Gastrocnemius medialis (tissue), 4 donors: Measurements from ENCODE around the gene IFFO2. TPM values are rescaled to one million over a fixed set of nuclear protein-coding genes. Genes with fewer than 3 reads are reported as not detected.
A peak's percentile ranks its signal among the peaks of the same experiment; 100 is the strongest.

Source experiments
- ATAC-seq, 2 donors: fragments of 150-250 bp; one replicate each; pipeline ENCODE4 v1.9.1; 2016
- DNase-seq, 2 donors: peaks; one replicate each; pipeline ENCODE4 v3.0.0-alpha.2; 2019
- H3K27ac ChIP-seq, 4 donors: fragments of 200-600 bp; sonication (generic); 1 replicate in 1 of 4; 2 replicates in 3 of 4; pipeline ENCODE4 v1.5.1; 2016 to 2018; ENCODE audit warnings: mild to moderate bottlenecking in 2 of 4, moderate library complexity in 1 of 4
- H3K27me3 ChIP-seq, 3 donors: fragments of 200-600 bp; sonication (generic) in 2 of 3; 1 replicate in 1 of 3; 2 replicates in 2 of 3; pipeline versions ENCODE4 v1.5.1 to v1.6.0; 2016 to 2019; ENCODE audit warnings: mild to moderate bottlenecking in 1 of 3, moderate library complexity in 1 of 3
- H3K36me3 ChIP-seq, 2 donors: fragments of 200-600 bp; sonication (generic) in 1 of 2; one replicate each; pipeline ENCODE4 v1.5.1; 2017 to 2018
- H3K4me1 ChIP-seq, 2 donors: fragments of 200-600 bp; sonication (generic) in 1 of 2; one replicate each; pipeline ENCODE4 v1.5.1; 2016 to 2017; ENCODE audit warnings: mild to moderate bottlenecking in 2 of 2
- H3K4me3 ChIP-seq, 4 donors: fragments of 200-600 bp; sonication (generic) in 3 of 4; 1 replicate in 1 of 4; 2 replicates in 3 of 4; pipeline ENCODE4 v1.5.1; 2016 to 2019; ENCODE audit warnings: mild to moderate bottlenecking in 2 of 4
- H3K9me3 ChIP-seq, 3 donors: fragments of 200-600 bp; sonication (generic) in 2 of 3; 1 replicate in 1 of 3; 2 replicates in 2 of 3; pipeline ENCODE4 v1.5.1; 2016 to 2019
- POLR2A ChIP-seq, 2 donors: fragments of 450-650 bp; IDR thresholded peaks; one replicate each; pipeline ENCODE4 v1.6.1; 2017; ENCODE audit warnings: antibody characterized with exemption in 2 of 2, mild to moderate bottlenecking in 2 of 2, moderate library complexity in 2 of 2
- in situ Hi-C, 4 donors: fragments of 200-750 bp; cut with MboI; loops; one replicate each; pipeline versions ENCODE4 v1.15.0 to v1.8.0; 2017; ENCODE audit warnings: low sequenced_read_pairs in 4 of 4
- intact Hi-C: fragments of 100-400 bp; cut with DNase I; formaldehyde crosslinking; loops from one replicate; pipeline ENCODE4 v1.15.1; 2023; ENCODE audit warnings: low total_unique reads
- total RNA-seq, 4 donors: library from RNA; depleted of rRNA; stranded (reverse); fragments of >200 nt; gene quantifications; one replicate each; pipeline versions ENCODE4 v1.1.0 to v1.2.3, GENCODE V29; 2016
- TF ChIP-seq, protein P1 (sequence below), 5 experiments: fragments of 450-650 bp in 3 of 5; fragments of 200-600 bp in 2 of 5; sonication (generic) in 2 of 5; IDR thresholded peaks in 4 of 5; conservative IDR thresholded peaks in 1 of 5; 1 replicate in 4 of 5; 2 replicates in 1 of 5; pipeline ENCODE4 v1.5.1; 2016 to 2019; ENCODE audit warnings: antibody characterized with exemption in 5 of 5, mild to moderate bottlenecking in 3 of 5, moderate library complexity in 3 of 5

IFFO2 gene
- total RNA-seq, 4 donors from 2014 or later: 2.1 to 16.3 (median 5.7) TPM

DNA sequence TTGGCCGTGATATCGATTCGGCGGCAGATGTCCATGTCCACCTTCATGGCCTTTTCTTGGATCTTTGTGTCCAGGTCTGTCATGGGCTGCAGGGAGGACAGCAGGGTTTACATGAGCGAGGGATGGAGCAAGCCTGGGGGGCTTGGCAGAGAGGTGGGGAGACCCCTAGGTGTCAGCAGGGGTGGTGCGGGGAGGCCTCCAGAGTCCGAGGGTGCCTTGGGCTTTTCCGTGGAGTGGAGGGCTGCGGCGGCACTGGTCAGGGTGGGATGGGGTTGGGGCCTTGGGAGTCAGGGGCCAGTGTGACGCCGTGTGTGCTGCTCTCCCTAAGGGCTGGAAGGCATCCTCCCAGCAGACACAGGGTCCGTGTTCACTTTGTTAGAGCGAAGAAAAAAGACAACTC lies 38.1 kb downstream of the IFFO2 start:
- TF ChIP-seq, protein P1, sequence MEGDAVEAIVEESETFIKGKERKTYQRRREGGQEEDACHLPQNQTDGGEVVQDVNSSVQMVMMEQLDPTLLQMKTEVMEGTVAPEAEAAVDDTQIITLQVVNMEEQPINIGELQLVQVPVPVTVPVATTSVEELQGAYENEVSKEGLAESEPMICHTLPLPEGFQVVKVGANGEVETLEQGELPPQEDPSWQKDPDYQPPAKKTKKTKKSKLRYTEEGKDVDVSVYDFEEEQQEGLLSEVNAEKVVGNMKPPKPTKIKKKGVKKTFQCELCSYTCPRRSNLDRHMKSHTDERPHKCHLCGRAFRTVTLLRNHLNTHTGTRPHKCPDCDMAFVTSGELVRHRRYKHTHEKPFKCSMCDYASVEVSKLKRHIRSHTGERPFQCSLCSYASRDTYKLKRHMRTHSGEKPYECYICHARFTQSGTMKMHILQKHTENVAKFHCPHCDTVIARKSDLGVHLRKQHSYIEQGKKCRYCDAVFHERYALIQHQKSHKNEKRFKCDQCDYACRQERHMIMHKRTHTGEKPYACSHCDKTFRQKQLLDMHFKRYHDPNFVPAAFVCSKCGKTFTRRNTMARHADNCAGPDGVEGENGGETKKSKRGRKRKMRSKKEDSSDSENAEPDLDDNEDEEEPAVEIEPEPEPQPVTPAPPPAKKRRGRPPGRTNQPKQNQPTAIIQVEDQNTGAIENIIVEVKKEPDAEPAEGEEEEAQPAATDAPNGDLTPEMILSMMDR (IDR thresholded peaks at IDR 0.05 in 4 of 5, conservative IDR thresholded peaks at IDR 0.05 in 1 of 5): no peak
- no peak for TF ChIP-seq POLR2A (IDR thresholded peaks at IDR 0.05)
- in situ Hi-C loops (loop anchor here in 2 of 4 donors (25.0 kb wide), 2 partner anchors 169 to 319 kb away; no protein-coding TSS in a partner anchor), intact Hi-C loops (no loop called here)
- Histone ChIP-seq H3K27me3 (no peaks in the 10 kb centered on the region), H3K36me3 (no peaks in the 10 kb centered on the region), H3K27ac (no peak overlapping the region), H3K4me3 (no peak overlapping the region), H3K9me3 (no peaks in the 10 kb centered on the region), H3K4me1 (peaks cover 23% of the 10 kb centered on the region in 2 donors)
- ATAC-seq (no peak), DNase-seq (no peak)

GRCh38 chr1:18917071-18917799 lies 39.2 kb downstream of the IFFO2 start:
- Histone ChIP-seq H3K36me3 (no peaks in the 10 kb centered on the region), H3K9me3 (no peaks in the 10 kb centered on the region), H3K4me3 (no peak overlapping the region), H3K27me3 (no peaks in the 10 kb centered on the region), H3K27ac (no peak overlapping the region), H3K4me1 (peaks cover 15% of the 10 kb centered on the region in 2 donors)
- in situ Hi-C loops (loop anchor here in 2 of 4 donors (25.0 kb wide), 2 partner anchors 170 to 320 kb away; no protein-coding TSS in a partner anchor), intact Hi-C loops (no loop called here)
- TF ChIP-seq POLR2A (IDR thresholded peaks at IDR 0.05): no peak
- TF ChIP-seq, protein P1 (IDR thresholded peaks at IDR 0.05 in 4 of 5, conservative IDR thresholded peaks at IDR 0.05 in 1 of 5): no peak
- no peak for ATAC-seq
- DNase-seq: no peak

- no peak for ATAC-seq
- Histone ChIP-seq H3K9me3 (no peaks in the 10 kb centered on the region), H3K36me3 (no peaks in the 10 kb centered on the region), H3K4me1 (peaks cover 3 to 5% of the 10 kb centered on the region in 2 donors), H3K27me3 (no peaks in the 10 kb centered on the region), H3K27ac (peak overlapping the region in 1 of 4 donors; percentile 12), H3K4me3 (no peak overlapping the region)
- DNase-seq: no peak
- intact Hi-C loops: no loop called here
- TF ChIP-seq, protein P1 (IDR thresholded peaks at IDR 0.05 in 4 of 5, conservative IDR thresholded peaks at IDR 0.05 in 1 of 5): no peak
- TF ChIP-seq POLR2A (IDR thresholded peaks at IDR 0.05): no peak
- in situ Hi-C loops: loop anchor here in 2 of 4 donors (25.0 kb wide), 2 partner anchors 172 to 322 kb away; no protein-coding TSS in a partner anchor
These were observed 41.1 kb downstream of the IFFO2 start for GRCh38 chr1:18915341-18915740.

GRCh38 chr1:18913065-18913835 lies 43.2 kb downstream of the IFFO2 start:
- Histone ChIP-seq H3K27me3 (no peaks in the 10 kb centered on the region), H3K4me1 (peaks cover 4 to 5% of the 10 kb centered on the region in 2 donors), H3K27ac (peak overlapping the region; percentile 15 to 71 (median 52)), H3K36me3 (no peaks in the 10 kb centered on the region), H3K4me3 (peak overlapping the region in 1 of 4 donors; percentile 13), H3K9me3 (no peaks in the 10 kb centered on the region)
- in situ Hi-C loops: loop anchor here in 2 of 4 donors (5.0 to 25.0 kb wide), 3 partner anchors 59 to 324 kb away; no protein-coding TSS in a partner anchor
- ATAC-seq: peak; percentile 83 to 86
- intact Hi-C loops: no loop called here
- peak; percentile 56 to 71 for DNase-seq
- TF ChIP-seq POLR2A (IDR thresholded peaks at IDR 0.05): no peak
- TF ChIP-seq, protein P1 (IDR thresholded peaks at IDR 0.05 in 4 of 5, conservative IDR thresholded peaks at IDR 0.05 in 1 of 5): peak; percentile 87 to 94 (median 91)
